SH-SY5Y (cell line): Measurements from ENCODE around the gene POLD4.

ENCODE experiments used
- GATA2 ChIP-seq: IDR thresholded peaks from 2 replicates; pipeline ENCODE4 v1.6.1; 2011; ENCODE audit warnings: mild to moderate bottlenecking, low read depth, low read length
- GATA3 ChIP-seq: IDR thresholded peaks from 2 replicates; pipeline ENCODE4 v1.6.1; 2011; ENCODE audit warnings: low read depth, mild to moderate bottlenecking, low read length, moderate library complexity

Gene POLD4

GRCh38 chr11:67301951-67302516 is 51.3 kb downstream of the POLD4 start:
- TF ChIP-seq GATA2 (no peak), GATA3 (no peak)

DNA sequence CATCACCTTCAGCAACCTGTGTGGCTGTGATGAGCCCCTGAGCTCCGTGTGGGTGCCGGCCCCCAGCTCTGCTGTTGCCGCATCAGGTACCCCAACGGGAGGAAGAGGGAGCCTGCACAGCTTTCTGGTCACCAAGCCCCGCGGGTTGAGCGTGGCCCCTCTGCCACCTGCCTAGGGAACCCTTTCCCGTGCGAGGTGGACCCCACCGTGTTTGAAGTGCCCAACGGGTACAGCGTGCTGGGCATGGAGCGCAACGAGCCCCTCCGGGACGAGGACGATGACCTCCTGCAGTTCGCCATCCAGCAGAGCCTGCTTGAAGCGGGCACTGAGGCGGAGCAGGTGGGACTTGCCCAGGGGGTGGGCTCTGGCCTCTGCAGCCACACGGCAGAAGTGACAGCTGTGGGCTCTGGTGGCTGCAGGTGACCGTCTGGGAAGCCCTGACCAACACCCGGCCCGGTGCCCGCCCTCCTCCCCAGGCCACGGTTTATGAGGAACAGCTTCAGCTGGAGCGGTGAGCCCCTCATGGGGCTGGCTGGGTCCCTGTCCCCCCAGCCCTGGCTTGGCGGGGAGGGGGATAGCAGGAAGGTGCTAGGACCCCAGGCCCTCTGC is 51.9 kb downstream of the POLD4 start:
- no peak for TF ChIP-seq GATA2
- TF ChIP-seq GATA3 = no peak
